ENCODE measurements around the gene HSBP1L1. TPM values are rescaled to one million over a fixed set of nuclear protein-coding genes. Genes with fewer than 3 reads are reported as not detected.
A peak's percentile ranks its signal among the peaks of the same experiment; 100 is the strongest.

HSBP1L1 gene
- polyA plus RNA-seq, 2 donors: 26.0 to 96.9 TPM

DNA sequence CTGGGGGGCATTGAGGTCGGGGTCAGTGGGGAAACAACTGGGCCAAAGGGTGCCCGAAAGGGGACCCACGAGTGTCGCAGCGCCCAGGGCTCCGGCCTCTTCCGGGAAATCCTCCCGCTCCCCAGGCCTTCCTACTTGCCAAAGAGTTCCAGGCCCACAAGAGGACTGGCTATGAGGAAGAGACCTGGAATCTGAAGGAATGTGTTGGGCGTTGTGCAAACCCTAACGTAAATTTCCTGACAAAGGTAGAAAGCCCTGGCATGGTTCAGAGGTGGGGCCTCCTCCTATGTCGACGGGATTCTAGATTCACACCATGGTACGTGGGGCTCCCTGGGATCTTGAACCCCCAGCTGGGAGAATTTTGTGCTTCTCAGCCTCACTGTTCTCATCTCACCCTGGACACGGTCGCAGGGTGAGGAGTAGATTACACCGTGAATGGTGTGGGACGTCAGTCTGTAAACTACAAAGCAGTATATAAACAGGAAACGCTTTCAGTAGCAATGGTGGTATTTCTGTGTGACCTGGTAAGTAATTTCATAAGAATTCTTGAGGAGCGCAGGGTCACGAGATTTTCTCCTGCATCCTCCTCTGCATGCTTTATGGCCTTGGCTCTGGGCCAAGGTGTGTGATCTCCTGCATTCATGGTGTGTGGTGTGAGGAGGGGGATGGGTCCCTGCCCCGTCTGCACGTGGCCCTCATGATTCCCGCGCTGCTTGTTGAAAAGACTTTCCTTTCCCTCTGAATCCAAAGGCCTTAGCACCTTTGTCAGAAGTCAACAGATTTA is 868 bp downstream of the HSBP1L1 start:
- Histone ChIP-seq H3K27ac (ENCODE audit: low read depth in 2 of 2, low read length in 1 of 2) (peak overlapping the region; percentile 78 to 80), H3K4me3 (ENCODE audit: low read depth in 1 of 2, low read length in 2 of 2) (peak overlapping the region; percentile 70 to 82), H3K9me3 (ENCODE audit: control insufficient read depth in 2 of 2, insufficient read depth in 1 of 2, low read depth in 1 of 2, low read length in 1 of 2) (no peaks in the 10 kb centered on the region), H3K4me1 (ENCODE audit: control insufficient read depth in 2 of 2, insufficient read depth in 2 of 2, low read length in 1 of 2) (peaks cover 2 to 29% of the 10 kb centered on the region in 2 donors), H3K36me3 (ENCODE audit: control insufficient read depth in 2 of 2, insufficient read depth in 2 of 2, low read length in 1 of 2) (peaks cover 0 to 2% of the 10 kb centered on the region in 2 donors), H3K27me3 (ENCODE audit: control insufficient read depth in 1 of 2, insufficient read depth in 2 of 2, low read length in 2 of 2) (no peaks in the 10 kb centered on the region)
- WGBS, 2 donors: 12% methylated on average over 24 of the region's 24 CpGs

DNA sequence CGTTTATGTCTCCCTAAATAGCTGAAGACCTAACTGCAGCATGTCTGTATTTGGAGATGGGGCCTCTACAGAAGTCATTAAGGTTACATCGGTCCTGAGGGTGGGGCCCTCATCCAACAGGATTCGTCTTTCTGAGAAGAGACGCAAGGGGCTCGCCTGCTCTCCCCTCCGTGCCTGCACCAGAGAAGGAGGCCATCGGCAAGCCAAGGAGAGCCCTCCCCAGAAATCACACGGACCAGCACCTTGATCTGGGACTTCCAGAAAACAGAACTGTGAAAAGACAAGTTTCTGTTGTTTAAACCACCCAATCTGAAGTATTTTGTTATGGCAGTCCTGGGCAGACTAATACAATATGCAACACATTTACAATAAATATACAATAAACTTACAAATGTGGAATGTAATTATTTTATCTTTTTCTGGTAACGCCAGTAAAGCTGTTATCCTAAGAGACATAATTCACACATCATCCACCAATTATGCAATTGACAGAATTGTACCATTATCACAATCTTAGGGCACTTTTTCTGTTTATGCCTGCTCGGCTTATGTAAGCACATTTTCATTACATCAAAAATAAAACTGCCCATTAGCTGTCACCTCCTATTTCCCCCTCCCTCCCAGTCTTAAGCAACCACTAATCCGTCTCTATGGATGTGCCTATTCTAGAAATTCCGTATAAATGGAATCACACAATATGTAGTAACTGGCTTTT is 6.1 kb downstream of the HSBP1L1 start:
- Histone ChIP-seq H3K36me3 (ENCODE audit: control insufficient read depth in 2 of 2, insufficient read depth in 2 of 2, low read length in 1 of 2) (peaks cover 15 to 27% of the 10 kb centered on the region in 2 donors), H3K4me1 (ENCODE audit: control insufficient read depth in 2 of 2, insufficient read depth in 2 of 2, low read length in 1 of 2) (peaks cover 0 to 1% of the 10 kb centered on the region in 2 donors), H3K4me3 (ENCODE audit: low read depth in 1 of 2, low read length in 2 of 2) (no peak overlapping the region), H3K9me3 (ENCODE audit: control insufficient read depth in 2 of 2, insufficient read depth in 1 of 2, low read depth in 1 of 2, low read length in 1 of 2) (no peaks in the 10 kb centered on the region), H3K27ac (ENCODE audit: low read depth in 2 of 2, low read length in 1 of 2) (no peak overlapping the region), H3K27me3 (ENCODE audit: control insufficient read depth in 1 of 2, insufficient read depth in 2 of 2, low read length in 2 of 2) (no peaks in the 10 kb centered on the region)
- 86 to 89% methylated on average over 12 of the region's 12 CpGs for WGBS, 2 donors

DNA sequence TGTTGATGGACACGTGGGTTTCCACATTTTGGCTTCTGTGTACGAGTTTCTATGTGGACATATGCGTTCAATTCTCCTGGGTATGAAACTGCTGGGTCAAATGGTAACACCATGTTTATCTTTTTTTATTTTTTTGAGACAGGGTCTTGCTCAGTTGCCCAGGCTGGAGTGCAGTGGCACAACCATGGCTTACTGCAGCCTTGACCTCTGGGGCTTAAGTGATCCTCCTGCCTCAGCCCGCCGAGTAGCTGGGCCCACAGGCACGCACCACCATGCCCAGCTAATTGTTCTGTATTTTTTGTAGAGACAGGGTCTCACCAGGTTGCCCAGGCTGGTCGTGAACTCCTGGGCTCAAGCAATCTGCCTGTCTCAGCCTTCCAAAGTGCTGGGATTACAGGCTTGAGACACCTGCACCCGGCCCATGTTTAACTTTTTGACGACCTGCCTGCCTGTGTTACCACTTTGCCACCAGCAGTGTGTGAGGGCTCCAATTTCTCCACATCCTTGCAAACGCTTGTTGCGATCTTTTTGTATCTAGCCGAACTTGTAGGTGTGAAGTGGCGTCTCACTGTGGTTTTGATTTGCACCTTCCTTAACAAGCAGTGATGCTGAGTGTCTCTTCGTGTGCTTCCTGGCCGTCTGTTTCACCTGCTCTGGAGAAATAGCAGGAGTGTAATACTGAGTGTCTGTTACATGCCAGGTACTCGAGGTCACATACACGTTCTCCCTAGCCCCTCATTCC is 6.9 kb downstream of the HSBP1L1 start:
- Histone ChIP-seq H3K27ac (ENCODE audit: low read depth in 2 of 2, low read length in 1 of 2) (no peak overlapping the region), H3K4me3 (ENCODE audit: low read depth in 1 of 2, low read length in 2 of 2) (no peak overlapping the region), H3K4me1 (ENCODE audit: control insufficient read depth in 2 of 2, insufficient read depth in 2 of 2, low read length in 1 of 2) (no peaks in the 10 kb centered on the region), H3K9me3 (ENCODE audit: control insufficient read depth in 2 of 2, insufficient read depth in 1 of 2, low read depth in 1 of 2, low read length in 1 of 2) (no peaks in the 10 kb centered on the region), H3K27me3 (ENCODE audit: control insufficient read depth in 1 of 2, insufficient read depth in 2 of 2, low read length in 2 of 2) (no peaks in the 10 kb centered on the region), H3K36me3 (ENCODE audit: control insufficient read depth in 2 of 2, insufficient read depth in 2 of 2, low read length in 1 of 2) (peaks cover 15 to 27% of the 10 kb centered on the region in 2 donors)
- 90 to 91% methylated on average over 17 of the region's 17 CpGs for WGBS, 2 donors

DNA sequence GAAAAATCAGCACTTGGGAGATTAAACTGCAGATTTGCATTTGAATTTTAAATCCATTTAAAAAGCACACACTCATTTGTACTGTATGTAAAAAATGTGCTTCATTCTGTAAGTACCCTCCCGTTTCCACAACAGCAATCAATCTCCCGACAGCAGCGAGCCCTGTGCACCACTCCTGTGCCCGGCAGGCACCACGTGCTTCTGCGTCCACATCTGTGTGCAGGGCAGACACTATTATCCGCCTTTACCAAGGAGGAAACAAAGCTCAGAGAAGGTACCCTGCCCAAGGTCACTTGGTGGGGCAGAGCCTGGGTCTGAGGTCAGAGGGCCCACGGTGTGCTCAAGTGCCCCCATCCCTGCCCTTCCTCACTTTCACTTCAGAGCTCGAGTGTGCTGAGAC is 7.5 kb downstream of the HSBP1L1 start:
- no peaks in the 10 kb centered on the region for H3K9me3 ChIP-seq (ENCODE audit: control insufficient read depth in 2 of 2, insufficient read depth in 1 of 2, low read depth in 1 of 2, low read length in 1 of 2)
- H3K4me1 ChIP-seq (ENCODE audit: control insufficient read depth in 2 of 2, insufficient read depth in 2 of 2, low read length in 1 of 2): no peaks in the 10 kb centered on the region
- H3K4me3 ChIP-seq (ENCODE audit: low read depth in 1 of 2, low read length in 2 of 2): no peak overlapping the region
- no peaks in the 10 kb centered on the region for H3K27me3 ChIP-seq (ENCODE audit: control insufficient read depth in 1 of 2, insufficient read depth in 2 of 2, low read length in 2 of 2)
- 88 to 89% methylated on average over 9 of the region's 9 CpGs for WGBS, 2 donors
- peaks cover 15 to 27% of the 10 kb centered on the region in 2 donors for H3K36me3 ChIP-seq (ENCODE audit: control insufficient read depth in 2 of 2, insufficient read depth in 2 of 2, low read length in 1 of 2)
- no peak overlapping the region for H3K27ac ChIP-seq (ENCODE audit: low read depth in 2 of 2, low read length in 1 of 2)

DNA sequence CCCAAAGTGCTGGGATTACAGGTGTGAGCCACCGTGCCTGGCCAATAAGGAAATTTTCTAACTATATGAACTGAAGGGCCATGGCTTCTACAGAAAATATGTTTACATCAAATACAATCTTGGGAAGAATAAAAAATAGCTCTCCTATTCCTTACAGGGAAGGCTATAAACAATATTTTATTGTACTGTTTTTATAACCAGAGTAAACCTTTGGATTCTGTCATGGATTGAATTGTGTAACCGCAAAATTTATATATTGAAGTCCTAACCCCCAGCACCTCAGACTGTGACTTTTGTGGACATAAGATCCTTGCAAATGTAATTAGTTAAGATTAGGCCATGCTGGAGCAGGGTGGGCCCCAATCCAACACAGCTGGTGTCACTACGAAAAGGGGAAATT is 8.3 kb downstream of the HSBP1L1 start:
- WGBS, 2 donors: 87 to 92% methylated on average over 3 of the region's 3 CpGs
- Histone ChIP-seq H3K4me1 (ENCODE audit: control insufficient read depth in 2 of 2, insufficient read depth in 2 of 2, low read length in 1 of 2) (no peaks in the 10 kb centered on the region), H3K4me3 (ENCODE audit: low read depth in 1 of 2, low read length in 2 of 2) (no peak overlapping the region), H3K9me3 (ENCODE audit: control insufficient read depth in 2 of 2, insufficient read depth in 1 of 2, low read depth in 1 of 2, low read length in 1 of 2) (no peaks in the 10 kb centered on the region), H3K27me3 (ENCODE audit: control insufficient read depth in 1 of 2, insufficient read depth in 2 of 2, low read length in 2 of 2) (no peaks in the 10 kb centered on the region), H3K36me3 (ENCODE audit: control insufficient read depth in 2 of 2, insufficient read depth in 2 of 2, low read length in 1 of 2) (peaks cover 15 to 27% of the 10 kb centered on the region in 2 donors), H3K27ac (ENCODE audit: low read depth in 2 of 2, low read length in 1 of 2) (no peak overlapping the region)

DNA sequence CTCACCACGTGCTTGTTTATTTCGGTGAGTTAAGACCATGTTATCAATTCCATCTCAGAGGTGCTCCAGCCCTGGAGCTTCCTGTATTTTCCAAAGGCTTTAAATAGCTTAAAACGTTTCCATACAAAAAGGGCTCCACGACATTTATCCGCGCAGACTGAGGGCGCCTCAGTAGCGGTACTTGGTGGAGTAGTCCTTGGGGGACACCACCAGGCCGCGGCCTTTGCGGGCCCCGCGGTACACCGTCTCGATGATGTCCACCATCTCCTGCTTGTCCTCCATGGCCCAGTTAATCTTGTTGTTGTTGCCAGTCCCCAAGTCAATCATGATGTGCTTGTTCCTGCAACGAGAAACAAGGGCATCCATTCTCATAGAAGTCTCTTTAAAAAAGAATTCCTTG is 9.1 kb downstream of the HSBP1L1 start:
- Histone ChIP-seq H3K9me3 (ENCODE audit: control insufficient read depth in 2 of 2, insufficient read depth in 1 of 2, low read depth in 1 of 2, low read length in 1 of 2) (no peaks in the 10 kb centered on the region), H3K27ac (ENCODE audit: low read depth in 2 of 2, low read length in 1 of 2) (no peak overlapping the region), H3K27me3 (ENCODE audit: control insufficient read depth in 1 of 2, insufficient read depth in 2 of 2, low read length in 2 of 2) (no peaks in the 10 kb centered on the region), H3K4me3 (ENCODE audit: low read depth in 1 of 2, low read length in 2 of 2) (no peak overlapping the region), H3K36me3 (ENCODE audit: control insufficient read depth in 2 of 2, insufficient read depth in 2 of 2, low read length in 1 of 2) (peaks cover 15 to 27% of the 10 kb centered on the region in 2 donors), H3K4me1 (ENCODE audit: control insufficient read depth in 2 of 2, insufficient read depth in 2 of 2, low read length in 1 of 2) (no peaks in the 10 kb centered on the region)
- 90 to 93% methylated on average over 16 of the region's 16 CpGs for WGBS, 2 donors

DNA sequence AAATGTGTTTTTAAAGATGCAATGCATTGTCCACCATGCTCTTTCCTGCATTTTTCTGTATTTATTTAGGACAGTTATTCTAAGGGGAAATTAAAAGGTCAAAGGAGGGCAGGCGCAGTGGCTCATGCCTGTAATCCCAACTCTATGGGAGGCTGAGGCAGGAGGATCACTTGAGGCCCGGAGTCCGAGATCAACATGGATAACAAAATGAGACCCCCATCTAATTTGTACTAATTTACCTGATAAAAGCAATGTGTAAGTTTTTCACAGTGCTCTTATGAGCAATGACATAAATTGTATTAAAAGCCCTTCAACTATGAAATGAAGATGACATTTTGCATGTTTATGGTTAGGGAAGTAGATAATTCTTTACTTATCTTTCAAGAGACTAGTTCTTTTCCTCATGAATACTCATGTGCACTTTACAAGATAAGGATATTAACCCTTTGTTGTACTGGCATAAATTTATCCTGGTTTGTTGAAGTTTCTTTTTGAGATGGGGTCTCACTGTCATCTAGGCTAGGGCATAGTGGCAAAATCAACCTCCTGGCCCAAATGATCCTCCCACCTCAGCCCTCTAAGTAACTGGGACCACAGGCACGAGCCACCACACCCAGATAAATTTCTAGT is 9.7 kb downstream of the HSBP1L1 start:
- WGBS, 2 donors: 92 to 95% methylated on average over 4 of the region's 4 CpGs
- Histone ChIP-seq H3K4me3 (ENCODE audit: low read depth in 1 of 2, low read length in 2 of 2) (no peak overlapping the region), H3K27ac (ENCODE audit: low read depth in 2 of 2, low read length in 1 of 2) (no peak overlapping the region), H3K27me3 (ENCODE audit: control insufficient read depth in 1 of 2, insufficient read depth in 2 of 2, low read length in 2 of 2) (no peaks in the 10 kb centered on the region), H3K36me3 (ENCODE audit: control insufficient read depth in 2 of 2, insufficient read depth in 2 of 2, low read length in 1 of 2) (peaks cover 15 to 27% of the 10 kb centered on the region in 2 donors), H3K9me3 (ENCODE audit: control insufficient read depth in 2 of 2, insufficient read depth in 1 of 2, low read depth in 1 of 2, low read length in 1 of 2) (no peaks in the 10 kb centered on the region), H3K4me1 (ENCODE audit: control insufficient read depth in 2 of 2, insufficient read depth in 2 of 2, low read length in 1 of 2) (no peaks in the 10 kb centered on the region)

DNA sequence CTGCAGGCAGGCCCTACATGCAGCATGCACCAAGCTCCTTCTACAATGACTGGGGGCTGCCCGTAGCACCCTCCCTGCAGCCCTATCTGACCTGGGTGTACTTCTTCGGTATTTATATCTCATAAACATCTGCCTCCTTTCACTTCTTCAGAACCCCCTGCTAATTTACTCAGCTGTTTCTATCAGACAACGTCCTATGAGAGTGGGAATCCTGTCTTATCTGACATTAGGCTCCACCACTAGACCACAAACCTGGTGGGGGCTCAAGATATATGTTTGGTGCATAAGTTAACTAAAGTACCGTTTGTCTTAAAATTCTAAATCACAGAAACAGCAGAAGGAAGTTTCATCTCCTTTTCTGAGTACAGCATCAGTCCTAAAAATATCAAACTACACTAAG is 10.6 kb downstream of the HSBP1L1 start:
- 85 to 87% methylated on average over 4 of the region's 4 CpGs for WGBS, 2 donors
- H3K27ac ChIP-seq (ENCODE audit: low read depth in 2 of 2, low read length in 1 of 2): no peak overlapping the region
- H3K9me3 ChIP-seq (ENCODE audit: control insufficient read depth in 2 of 2, insufficient read depth in 1 of 2, low read depth in 1 of 2, low read length in 1 of 2): no peaks in the 10 kb centered on the region
- H3K4me3 ChIP-seq (ENCODE audit: low read depth in 1 of 2, low read length in 2 of 2): no peak overlapping the region
- H3K4me1 ChIP-seq (ENCODE audit: control insufficient read depth in 2 of 2, insufficient read depth in 2 of 2, low read length in 1 of 2): no peaks in the 10 kb centered on the region
- H3K36me3 ChIP-seq (ENCODE audit: control insufficient read depth in 2 of 2, insufficient read depth in 2 of 2, low read length in 1 of 2): peaks cover 15 to 29% of the 10 kb centered on the region in 2 donors
- no peaks in the 10 kb centered on the region for H3K27me3 ChIP-seq (ENCODE audit: control insufficient read depth in 1 of 2, insufficient read depth in 2 of 2, low read length in 2 of 2)

DNA sequence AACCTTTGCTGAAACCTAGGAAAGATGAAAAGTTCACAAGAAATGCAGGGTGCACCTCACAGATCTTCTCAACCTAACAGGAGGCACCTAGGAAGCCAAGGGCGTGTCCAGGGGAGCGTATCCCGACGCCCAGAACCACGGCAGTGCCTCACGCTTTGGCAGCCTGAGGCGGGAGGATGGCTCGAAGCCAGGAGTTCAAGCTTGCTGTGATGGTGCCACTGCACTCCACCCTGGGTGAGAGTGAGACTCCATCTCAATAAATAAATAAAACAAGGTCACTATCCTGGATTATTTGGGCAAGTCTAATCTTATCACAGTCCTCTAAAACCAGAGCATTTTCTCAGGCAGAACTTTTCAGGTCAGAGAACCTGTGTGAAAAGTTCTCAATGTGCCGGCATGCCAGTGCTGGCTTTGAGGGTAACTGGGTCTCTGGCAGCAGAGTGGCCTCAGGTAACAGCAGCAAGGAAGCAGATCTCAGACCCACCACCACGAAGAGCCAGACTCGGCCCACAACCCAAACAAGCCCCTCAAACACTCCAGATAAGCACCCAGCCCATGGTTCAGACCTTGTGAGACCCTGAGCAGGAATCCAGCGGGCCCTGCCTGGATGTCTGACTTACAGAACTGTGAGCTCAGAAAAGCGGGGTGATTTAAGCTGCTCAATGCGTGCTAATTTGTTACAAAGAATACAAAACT is 11.7 kb downstream of the HSBP1L1 start:
- Histone ChIP-seq H3K36me3 (ENCODE audit: control insufficient read depth in 2 of 2, insufficient read depth in 2 of 2, low read length in 1 of 2) (peaks cover 14 to 25% of the 10 kb centered on the region in 2 donors), H3K4me1 (ENCODE audit: control insufficient read depth in 2 of 2, insufficient read depth in 2 of 2, low read length in 1 of 2) (no peaks in the 10 kb centered on the region), H3K4me3 (ENCODE audit: low read depth in 1 of 2, low read length in 2 of 2) (no peak overlapping the region), H3K27me3 (ENCODE audit: control insufficient read depth in 1 of 2, insufficient read depth in 2 of 2, low read length in 2 of 2) (no peaks in the 10 kb centered on the region), H3K9me3 (ENCODE audit: control insufficient read depth in 2 of 2, insufficient read depth in 1 of 2, low read depth in 1 of 2, low read length in 1 of 2) (no peaks in the 10 kb centered on the region), H3K27ac (ENCODE audit: low read depth in 2 of 2, low read length in 1 of 2) (peak overlapping the region in 1 of 2 donors; percentile 59)
- WGBS, 2 donors: 56 to 66% methylated on average over 14 of the region's 14 CpGs
